Effector CD4-positive, alpha-beta T cell (primary cell): Measurements from ENCODE around the gene PDE7B.
"Not testable (repeated sequence)": the region's sequence is repeated elsewhere in the genome, so short reads cannot be mapped to it uniquely, and the experiment has no call there.

Experiments
- DNase-seq: peaks from one replicate; pipeline ENCODE4 v3.0.0-alpha.2; 2020

The PDE7B gene

DNA sequence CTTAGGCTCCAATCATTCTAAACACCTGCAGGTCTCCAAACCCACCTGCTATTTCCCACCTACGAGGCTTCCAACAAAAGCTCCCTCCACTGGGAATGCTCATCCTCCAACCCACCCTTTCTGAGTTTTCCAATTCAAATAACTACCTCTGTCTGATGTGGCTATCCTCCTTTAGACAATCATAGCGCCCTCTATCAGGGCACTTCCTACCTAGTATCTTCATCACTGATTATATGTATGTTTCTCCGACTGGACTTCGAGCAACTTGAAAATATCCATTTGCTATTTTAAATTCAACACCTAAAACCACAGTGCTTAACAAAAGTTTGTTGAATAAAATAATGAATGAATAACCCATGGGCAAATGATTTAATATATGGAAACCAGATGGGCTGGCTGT, 357.3 kb downstream of the PDE7B start:
- no peak for DNase-seq

DNA sequence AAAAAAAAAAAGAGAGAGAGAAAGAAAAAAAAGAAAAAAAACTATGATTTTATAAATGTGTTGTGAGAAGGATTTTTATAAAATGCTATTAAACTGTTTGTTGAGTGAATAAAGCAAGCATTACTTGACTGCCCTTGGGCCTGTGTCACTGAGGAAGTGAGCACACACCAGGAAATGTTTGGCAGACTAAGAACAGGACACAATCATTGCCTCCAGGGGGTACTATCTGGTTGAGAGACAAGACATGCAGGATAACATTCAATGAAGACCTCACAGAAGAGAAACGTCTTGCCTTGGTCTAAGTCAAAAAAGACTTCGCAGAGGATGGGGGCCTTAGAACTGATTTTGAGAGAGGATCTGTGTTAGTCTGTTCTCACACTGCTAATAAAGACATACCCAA, 358.0 kb downstream of the PDE7B start:
- DNase-seq, result no peak

DNA sequence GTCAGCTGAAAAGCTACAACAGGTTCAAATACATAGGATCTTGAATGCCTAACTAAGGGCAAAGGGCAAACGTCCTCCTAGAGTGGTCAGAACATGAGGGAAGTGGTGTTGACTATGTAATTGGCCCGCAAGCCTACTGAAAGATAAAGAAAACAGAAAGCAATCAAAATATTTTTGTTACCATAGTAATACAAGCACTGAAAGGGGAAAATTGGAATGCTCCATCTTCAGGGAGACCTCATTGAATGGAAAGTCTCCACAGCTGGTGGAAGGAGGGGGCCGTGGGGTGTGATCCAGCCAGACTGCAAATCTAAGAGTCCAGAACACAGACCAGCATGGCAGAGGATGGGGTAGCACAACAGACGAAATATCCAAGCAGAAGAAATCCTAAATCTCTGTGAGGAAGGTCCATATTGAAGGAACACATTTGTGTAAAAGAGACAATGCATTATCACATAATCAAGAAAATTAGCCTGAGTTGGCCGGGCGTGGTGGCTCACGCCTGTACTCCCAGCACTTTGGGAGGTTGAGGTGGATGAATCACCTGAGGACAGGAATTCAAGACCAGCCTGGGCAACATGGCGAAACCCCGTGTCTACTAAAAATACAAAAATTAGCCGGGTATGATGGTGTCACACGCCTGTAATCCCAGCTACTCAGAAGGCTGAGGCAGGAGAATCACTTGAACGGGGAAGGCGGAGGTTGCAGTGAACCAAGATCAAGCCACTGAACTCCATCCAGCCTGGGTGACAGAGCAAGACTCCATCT, 359.1 kb downstream of the PDE7B start:
- DNase-seq, result no peak

DNA sequence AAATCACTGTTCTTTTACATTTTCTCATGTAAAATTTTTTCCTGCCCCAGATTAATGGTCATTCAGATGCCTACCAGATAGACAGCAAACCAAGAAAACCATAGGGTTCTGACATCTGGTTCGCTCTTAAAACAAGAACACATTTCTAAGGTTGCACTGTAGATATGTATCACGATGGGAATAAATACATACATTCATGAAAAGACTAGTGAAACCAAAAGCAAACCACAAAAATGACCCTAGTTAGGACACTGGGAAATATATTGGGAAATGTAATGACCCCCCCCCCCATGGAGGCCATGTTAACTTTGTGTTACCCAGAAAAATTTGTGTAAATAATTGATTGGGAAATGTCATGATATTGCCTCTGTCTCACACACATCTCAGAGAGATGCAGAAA, 361.1 kb downstream of the PDE7B start:
- DNase-seq, result no peak

DNA sequence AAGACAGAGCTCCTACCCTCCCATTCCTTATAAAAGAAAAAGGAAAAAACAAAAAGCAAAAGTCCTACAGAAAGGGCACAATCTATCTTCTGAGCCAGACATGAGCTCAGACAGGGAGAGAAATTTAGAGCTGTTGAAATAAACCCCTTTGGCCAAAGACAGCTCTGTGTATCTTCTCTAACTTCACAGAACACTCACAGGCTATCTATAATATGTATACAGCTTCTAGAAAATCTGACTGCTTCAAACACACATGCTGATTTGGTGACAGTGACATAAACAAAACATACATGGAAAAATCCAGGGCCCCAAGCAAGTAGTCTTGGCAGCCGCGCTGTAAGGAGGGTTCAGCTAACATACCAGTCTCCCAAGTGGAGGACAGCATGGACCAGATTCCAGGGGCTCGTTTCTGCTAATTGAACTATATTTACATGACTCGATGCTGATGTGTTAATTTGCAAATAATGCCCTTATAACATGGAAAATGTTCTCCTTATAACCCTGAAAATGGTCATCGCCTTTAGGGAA, 361.6 kb downstream of the PDE7B start:
- DNase-seq, result no peak

DNA sequence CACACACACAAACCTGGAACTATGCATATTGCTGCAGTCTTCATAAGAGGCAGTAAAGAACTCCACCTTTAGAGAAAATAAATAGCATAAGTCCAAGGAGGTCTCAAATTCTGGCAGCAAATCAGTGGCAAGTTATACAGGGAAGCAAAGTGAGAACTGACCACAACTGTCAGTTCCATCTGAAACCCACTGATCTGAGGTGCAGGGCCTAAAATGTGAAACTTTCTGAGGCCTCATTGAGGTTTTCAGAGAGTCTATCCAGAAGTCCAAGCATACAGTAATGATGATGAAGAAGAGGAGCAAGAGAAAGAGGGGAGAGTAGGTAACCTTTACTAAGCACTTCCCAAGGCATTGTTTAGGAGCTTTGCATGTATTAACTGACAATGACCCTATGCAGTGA, 362.4 kb downstream of the PDE7B start:
- DNase-seq, result no peak

DNA sequence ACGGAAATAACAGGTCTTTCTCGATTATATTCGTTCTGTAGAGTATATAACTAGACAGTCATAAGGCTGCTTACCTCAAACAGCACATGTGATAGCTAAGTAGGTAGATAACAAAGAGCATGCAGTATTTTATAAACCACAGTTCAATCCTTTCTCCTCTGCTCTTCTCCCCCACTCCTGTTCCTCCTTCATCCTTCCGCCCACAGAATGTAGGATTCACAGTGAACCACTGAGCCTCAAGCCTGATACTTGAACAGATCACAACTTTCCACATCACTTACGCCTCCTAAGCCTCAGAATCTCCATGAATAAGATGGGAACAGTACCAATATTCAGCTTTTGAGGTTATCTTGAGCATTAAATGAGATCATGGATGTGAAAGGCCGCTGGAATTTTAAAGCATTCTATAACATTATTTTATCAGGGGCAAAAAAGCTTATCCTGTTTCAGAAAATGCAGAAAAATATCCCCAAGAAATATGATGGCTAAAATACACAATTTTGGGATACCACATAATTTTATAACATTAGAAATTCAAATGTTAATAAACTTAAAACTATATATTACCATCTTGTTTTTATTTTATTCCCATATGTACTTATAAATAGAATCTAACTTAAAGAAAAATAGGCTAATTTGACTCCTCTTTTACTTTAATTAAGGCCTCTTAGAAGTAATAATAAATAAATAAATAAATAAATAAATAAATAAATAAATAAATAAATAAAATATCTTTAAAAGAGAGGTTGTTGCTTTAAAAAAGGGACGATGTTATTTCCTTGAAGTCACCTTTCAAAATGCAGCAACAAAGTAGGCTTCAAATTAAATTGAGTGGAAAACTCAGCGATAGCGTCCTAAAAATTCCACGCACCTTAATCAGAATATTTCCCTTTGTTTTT, 365.3 kb downstream of the PDE7B start:
- DNase-seq, result no peak

DNA sequence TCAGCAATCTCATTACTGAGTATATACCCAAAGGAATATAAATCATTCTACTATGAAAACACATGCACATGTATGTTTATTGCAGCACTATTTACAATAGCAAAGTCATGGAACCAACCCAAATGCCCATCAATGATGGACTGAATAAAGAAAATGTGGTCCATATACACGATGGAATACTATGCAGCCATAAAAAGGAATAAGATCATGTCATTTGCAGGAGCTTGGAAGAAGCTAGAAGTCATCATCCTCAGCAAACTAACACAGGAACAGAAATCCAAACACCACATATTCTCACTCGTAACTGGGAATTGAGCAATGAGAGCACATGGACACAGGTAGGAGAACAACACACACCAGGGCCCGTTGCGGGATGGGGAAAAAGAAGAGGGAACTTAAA, 373.5 kb downstream of the PDE7B start:
- not testable (repeated sequence) for DNase-seq

DNA sequence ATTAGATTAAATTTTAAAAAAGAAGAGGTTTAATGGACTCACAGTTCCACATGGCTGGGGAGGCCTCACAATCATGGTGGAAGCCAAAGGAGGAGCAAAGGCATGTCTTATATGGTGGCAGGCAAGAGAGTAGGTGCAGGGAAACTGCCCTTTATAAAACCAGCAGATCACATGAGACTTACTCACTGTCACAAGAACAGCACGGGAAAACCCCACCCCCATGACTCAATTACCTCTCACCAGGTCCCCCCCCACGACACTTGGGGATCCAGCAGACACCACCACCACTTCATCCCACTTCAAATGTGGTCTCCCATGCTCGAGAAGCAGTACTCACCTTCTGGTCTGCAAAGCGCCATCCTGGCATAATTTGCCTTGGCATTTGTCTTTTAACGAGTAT, 374.0 kb downstream of the PDE7B start:
- no peak for DNase-seq

DNA sequence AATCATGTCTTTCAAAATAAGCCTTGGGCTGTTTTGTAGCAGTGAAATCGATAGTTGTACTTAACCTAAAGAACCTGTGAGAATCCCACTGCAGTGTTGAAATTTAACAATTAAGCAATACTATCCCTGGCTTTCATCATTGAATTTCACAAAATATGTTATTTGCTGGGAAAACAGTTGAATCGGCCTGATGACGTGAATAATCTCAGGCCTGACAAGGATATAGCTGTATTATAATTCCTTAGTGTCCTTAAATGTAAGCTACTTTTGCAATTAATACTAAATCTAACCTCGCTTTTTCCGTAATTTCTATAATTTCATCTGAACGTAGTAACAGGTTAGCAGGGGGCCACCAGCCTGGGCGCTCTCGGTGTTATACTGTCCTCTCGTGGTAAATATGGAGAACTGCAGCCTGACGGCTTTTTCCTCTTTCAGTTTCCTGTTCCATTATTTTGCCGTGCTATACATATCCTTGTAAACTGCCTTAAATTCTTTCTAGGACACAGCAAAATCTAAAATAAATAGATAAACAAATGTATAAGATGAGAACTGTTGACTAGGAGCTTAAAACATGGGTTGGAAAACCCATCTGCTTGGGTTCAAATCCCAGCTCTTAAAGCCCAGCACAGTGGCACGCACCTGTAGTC, 374.6 kb downstream of the PDE7B start:
- DNase-seq, result peak; percentile 42

DNA sequence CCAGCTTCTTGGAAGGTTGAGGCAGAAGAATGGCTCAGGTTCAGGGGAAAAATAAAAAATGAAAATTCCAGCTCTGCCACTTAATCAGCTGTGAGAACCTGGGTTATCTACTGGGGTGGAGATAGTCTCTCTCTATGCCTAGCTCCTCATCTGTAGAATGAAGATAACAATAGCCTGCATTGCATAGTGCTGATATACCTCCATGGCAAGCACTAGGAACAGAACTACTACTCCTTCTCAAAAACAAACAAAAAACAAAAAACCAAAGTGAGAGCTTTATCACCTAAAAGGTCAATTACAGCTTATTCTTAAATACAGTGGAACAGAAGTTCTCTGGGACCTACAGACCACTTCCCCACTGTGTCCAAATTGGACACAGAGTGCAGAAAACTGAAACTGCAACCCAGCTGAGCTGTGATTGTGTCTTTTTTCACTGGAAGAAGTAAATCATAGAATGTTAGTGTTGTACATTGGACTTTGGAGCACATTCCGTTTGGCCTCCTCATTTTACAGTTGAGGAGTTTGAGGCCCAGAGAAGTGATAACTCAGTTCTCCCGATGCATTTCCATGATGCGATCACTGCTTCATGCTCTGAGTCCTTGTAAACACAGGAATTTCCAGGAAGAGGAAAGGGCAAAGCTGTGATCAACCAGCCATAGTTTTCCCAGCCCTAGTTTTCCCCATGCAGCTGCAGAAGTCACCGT, 375.3 kb downstream of the PDE7B start:
- no peak for DNase-seq

DNA sequence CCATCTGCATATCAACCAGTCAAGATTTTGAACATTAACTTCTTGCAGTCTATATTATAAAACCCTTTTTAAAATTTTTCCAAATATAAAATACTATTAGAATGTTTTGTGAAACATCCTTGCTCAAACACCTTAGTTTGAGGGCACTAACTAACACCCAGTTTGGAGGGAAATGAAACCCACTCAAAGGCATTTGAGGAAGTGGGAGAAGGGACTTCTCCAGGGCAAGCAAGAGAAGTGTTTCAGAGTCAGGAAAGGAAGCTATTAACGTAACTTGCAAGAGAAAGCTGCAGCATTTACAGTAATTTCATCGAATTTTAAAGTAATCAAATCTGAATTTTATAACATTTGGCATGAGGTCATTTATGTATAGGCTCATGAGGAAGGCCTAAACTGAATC, 377.3 kb downstream of the PDE7B start:
- no peak for DNase-seq

DNA sequence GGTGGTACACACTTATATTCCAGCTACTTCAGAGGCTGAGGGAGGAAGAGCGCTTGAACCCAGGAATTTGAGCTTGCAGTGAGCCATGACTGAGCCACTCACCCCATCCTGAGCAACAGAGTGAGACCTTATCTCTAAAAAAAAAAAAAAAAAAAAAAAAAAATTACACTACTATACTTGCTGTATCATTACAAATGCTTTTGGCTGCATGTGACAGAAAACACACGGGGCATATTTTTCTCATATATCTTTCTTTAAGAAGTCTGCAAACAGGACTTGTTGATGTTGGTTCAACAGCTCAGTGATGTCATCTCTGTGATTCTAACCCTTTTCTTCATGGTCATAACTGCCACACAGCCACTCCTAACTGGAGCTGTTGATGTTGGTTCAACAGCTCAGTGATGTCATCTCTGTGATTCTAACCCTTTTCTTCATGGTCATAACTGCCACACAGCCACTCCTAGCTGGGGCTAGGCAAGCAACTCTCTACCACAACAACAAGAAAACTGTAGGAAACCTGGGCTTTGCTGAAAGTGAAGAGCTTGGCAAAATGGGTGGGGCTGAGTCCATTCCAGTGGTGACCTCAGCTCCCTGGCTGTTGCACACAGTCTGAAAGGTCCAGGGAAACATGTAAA, 378.8 kb downstream of the PDE7B start:
- DNase-seq, result no peak

DNA sequence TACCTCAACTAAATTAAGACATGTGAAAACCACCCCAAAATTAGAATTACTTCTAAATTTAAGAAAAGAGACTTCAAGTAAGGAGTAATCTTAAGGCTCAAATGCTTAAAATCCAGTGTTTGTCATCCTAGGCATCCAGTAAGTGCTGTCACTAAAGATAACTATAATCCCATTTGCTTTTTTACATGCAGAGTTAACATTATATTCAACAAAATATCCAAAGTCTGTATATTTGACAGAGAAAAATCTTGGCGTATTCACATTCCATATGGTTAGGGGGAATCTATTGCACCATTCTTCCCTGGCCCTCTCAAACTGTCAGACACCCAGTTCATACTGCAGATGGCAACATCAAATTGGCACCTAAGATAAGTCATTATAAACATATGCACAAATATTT, 381.2 kb downstream of the PDE7B start:
- DNase-seq, result no peak

DNA sequence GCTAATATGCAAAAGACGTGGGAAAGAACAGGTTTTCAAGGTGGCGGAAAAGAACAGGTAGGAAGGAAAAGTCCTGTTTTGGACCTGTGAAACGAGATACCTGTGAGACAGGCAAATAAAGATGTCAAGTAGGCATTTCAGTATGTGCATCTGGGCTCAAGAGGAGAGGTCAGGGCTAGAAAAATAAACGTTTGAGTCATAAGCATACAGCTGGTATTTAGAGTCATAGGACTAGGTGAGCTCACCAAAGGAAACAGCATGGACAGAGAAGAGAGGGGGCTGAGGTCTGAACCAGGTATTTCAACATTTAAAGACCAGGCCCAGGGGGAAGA, 383.7 kb downstream of the PDE7B start:
- DNase-seq, result no peak

DNA sequence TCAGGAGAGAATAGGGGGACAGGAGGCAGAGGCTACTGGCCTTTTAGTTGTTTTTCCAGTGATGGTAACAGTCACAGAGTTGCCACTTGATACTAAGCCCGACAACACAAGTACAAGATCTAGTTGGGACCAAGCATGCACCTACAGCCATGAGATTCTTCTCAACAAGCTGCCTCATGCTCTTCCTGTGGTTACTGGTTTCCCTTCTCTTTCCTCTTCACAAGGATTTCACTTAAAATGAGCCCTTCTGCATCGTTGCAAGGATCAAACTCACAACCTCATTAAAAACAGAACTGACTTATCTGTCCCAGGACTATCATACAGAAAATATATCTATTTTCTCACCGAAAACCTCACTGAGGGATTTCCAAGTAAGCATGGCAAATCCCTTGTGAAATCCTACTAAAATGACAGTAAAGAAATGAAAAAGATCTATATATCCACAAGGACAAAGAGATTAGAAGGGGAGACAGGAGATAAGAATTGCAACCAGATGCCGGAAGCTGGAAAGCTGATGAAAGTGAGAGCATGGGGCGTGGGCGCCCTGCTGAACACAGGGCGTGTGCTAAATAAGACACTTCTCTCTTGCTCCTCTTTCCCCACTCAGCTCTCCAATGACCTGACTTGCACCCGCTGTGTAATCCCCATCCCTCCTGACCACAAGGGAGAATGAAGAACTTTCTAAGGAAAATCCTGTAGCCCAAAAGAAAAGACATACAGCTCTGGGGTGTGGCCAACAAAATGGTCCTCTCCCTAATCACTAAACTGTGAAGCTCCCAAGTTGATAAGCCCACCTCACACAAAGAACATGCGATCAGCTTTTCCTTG, 385.2 kb downstream of the PDE7B start:
- no peak for DNase-seq

DNA sequence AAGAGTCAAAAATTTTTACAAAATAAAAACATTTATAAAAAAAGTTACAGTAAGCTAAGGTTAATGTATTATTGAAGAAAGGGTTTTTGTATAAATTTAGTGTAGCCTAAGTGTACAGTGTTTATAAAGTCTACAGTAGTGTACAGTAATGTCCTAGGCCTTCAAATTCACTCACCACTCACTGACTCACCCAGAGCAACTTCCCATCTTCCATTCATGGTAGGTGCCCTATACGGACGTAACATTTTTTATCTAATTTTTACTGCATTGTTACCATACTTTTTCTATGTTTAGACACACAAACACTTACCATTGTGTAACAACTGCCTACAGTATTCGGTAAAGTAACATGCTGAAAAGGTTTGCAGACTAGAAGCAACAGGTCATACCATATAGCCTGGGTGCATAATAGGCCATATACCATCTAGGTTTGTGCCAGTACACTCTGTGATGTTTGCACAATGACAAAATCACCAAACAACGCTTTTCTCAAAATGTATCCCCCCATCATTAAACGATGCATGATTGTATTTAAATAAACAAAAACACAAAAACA, 392.6 kb downstream of the PDE7B start:
- no peak for DNase-seq
